CD14-positive monocyte (primary cell): ENCODE data around the gene DLEU7. TPM values are rescaled to one million over a fixed set of nuclear protein-coding genes. Genes with fewer than 3 reads are reported as not detected.

ENCODE experiments used
- DNase-seq, 3 donors: peaks; one replicate each; pipeline ENCODE4 v3.0.0-alpha.2; 2011 to 2022
- H2AFZ ChIP-seq: 2 replicates; pipeline ENCODE4 v1.6.0; 2012; ENCODE audit warnings: mild to moderate bottlenecking, low read depth, low read length, inconsistent platforms; ENCODE audit not compliant: insufficient read depth, poor library complexity, severe bottlenecking
- H3K27ac ChIP-seq, 2 donors: 1 replicate in 1 of 2; 2 replicates in 1 of 2; pipeline ENCODE4 v1.5.1; 2012 to 2013; ENCODE audit warnings: low read length in 2 of 2, control low read depth in 1 of 2, inconsistent platforms in 1 of 2, low read depth in 1 of 2, mild to moderate bottlenecking in 1 of 2
- H3K27me3 ChIP-seq, 2 donors: one replicate each; pipeline versions ENCODE4 v1.6.0 to v1.6.1; 2011 to 2013; ENCODE audit warnings: low read length in 2 of 2; ENCODE audit not compliant: control insufficient read depth in 2 of 2, insufficient read depth in 2 of 2
- H3K36me3 ChIP-seq, 2 donors: replicated peaks in 1 of 2; 1 replicate in 1 of 2; 2 replicates in 1 of 2; pipeline versions ENCODE4 v1.5.1 to v1.6.1; 2012 to 2013; ENCODE audit warnings: low read length in 2 of 2, control low read depth in 1 of 2, inconsistent platforms in 1 of 2, mild to moderate bottlenecking in 1 of 2; ENCODE audit not compliant: insufficient read depth in 2 of 2, control insufficient read depth in 1 of 2
- H3K4me1 ChIP-seq, 2 donors: 1 replicate in 1 of 2; 2 replicates in 1 of 2; pipeline versions ENCODE4 v1.5.1 to v1.6.1; 2012 to 2013; ENCODE audit warnings: low read length in 2 of 2, control low read depth in 1 of 2, inconsistent platforms in 1 of 2, mild to moderate bottlenecking in 1 of 2, moderate library complexity in 1 of 2; ENCODE audit not compliant: insufficient read depth in 2 of 2, control insufficient read depth in 1 of 2
- H3K4me2 ChIP-seq: replicated peaks from 2 replicates; pipeline ENCODE3; 2012; ENCODE audit warnings: low read length, moderate library complexity, mild to moderate bottlenecking; ENCODE audit not compliant: poor library complexity, severe bottlenecking; ENCODE audit errors: extremely low read depth
- H3K4me3 ChIP-seq, 3 experiments: fragments of 200-600 bp in 1 of 3; sonication (generic) in 1 of 3; replicated peaks in 1 of 3; 1 replicate in 2 of 3; 2 replicates in 1 of 3; pipeline ENCODE4 v1.5.1; 2011 to 2013; ENCODE audit warnings: low read length in 3 of 3, mild to moderate bottlenecking in 3 of 3, control low read depth in 2 of 3, low read depth in 2 of 3, inconsistent platforms in 1 of 3, moderate library complexity in 1 of 3
- H3K79me2 ChIP-seq: 2 replicates; pipeline ENCODE4 v1.6.0; 2012; ENCODE audit warnings: mild to moderate bottlenecking, control low read depth, inconsistent platforms, low read length, moderate library complexity; ENCODE audit not compliant: insufficient read depth
- H3K9ac ChIP-seq: 2 replicates; pipeline ENCODE4 v1.6.0; 2017; ENCODE audit warnings: low read length, mild to moderate bottlenecking; ENCODE audit not compliant: insufficient read depth, poor library complexity, severe bottlenecking
- H3K9me3 ChIP-seq, 2 donors: replicated peaks in 1 of 2; 1 replicate in 1 of 2; 2 replicates in 1 of 2; pipeline versions ENCODE4 v1.5.1 to v1.6.1; 2012 to 2013; ENCODE audit warnings: low read length in 2 of 2, control low read depth in 1 of 2; ENCODE audit not compliant: control insufficient read depth in 1 of 2, insufficient read depth in 1 of 2
- H4K20me1 ChIP-seq: 2 replicates; pipeline ENCODE4 v1.6.0; 2012; ENCODE audit warnings: mild to moderate bottlenecking, low read length, control low read depth, moderate library complexity; ENCODE audit not compliant: insufficient read depth
- H3K27ac Mint-ChIP-seq, 7 donors: one replicate each; pipeline ENCODE4 v1.8.0; 2020; ENCODE audit warnings: mild to moderate bottlenecking in 7 of 7, mixed read lengths in 7 of 7, moderate library complexity in 6 of 7, inconsistent platforms in 2 of 7
- H3K27me3 Mint-ChIP-seq, 3 donors: one replicate each; pipeline ENCODE4 v1.8.0; 2021 to 2022; ENCODE audit warnings: low read depth in 3 of 3, mild to moderate bottlenecking in 3 of 3, mixed read lengths in 3 of 3, moderate library complexity in 3 of 3, inconsistent platforms in 1 of 3
- H3K36me3 Mint-ChIP-seq, 2 donors: one replicate each; pipeline ENCODE4 v1.8.0; 2020; ENCODE audit warnings: mixed read lengths in 2 of 2, inconsistent platforms in 1 of 2, mild to moderate bottlenecking in 1 of 2
- H3K4me1 Mint-ChIP-seq: one replicate; pipeline ENCODE4 v1.8.0; 2020; ENCODE audit warnings: mild to moderate bottlenecking, mixed read lengths
- H3K4me3 Mint-ChIP-seq, 2 donors: one replicate each; pipeline ENCODE4 v1.8.0; 2020; ENCODE audit warnings: mild to moderate bottlenecking in 2 of 2, mixed read lengths in 2 of 2, moderate library complexity in 1 of 2
- H3K9me3 Mint-ChIP-seq, 7 donors: one replicate each; pipeline ENCODE4 v1.8.0; 2020 to 2022; ENCODE audit warnings: mixed read lengths in 7 of 7, mild to moderate bottlenecking in 6 of 7, moderate library complexity in 6 of 7, inconsistent platforms in 2 of 7
- WGBS: methylation state at CpG from one replicate; pipeline ENCODE4 v1.1.5; 2013; ENCODE audit warnings: missing lambda C conversion rate; ENCODE audit not compliant: insufficient coverage; 5-methylcytosine and 5-hydroxymethylcytosine counted together
- intact Hi-C, 2 donors: fragments of 100-400 bp; cut with micrococcal nuclease; formaldehyde crosslinking; loops; one replicate each; pipeline versions ENCODE4 v1.15.0 to v1.15.1; 2023
- polyA plus RNA-seq, 3 donors: library from polyadenylated mRNA; depleted of rRNA in 1 of 3; unstranded in 2 of 3; stranded (reverse) in 1 of 3; fragments of 300-500 nt in 2 of 3; fragments of >200 nt in 1 of 3; fragmentation: Illumina TruSeq in 2 of 3; gene quantifications; 1 replicate in 2 of 3; 2 replicates in 1 of 3; pipeline ENCODE4 v1.2.3, GENCODE V29; 2012 to 2021
- TF ChIP-seq, protein P1 (sequence below): fragments of 200-600 bp; IDR thresholded peaks from one replicate; pipeline ENCODE4 v1.8.0; 2022; ENCODE audit warnings: antibody characterized with exemption, mild to moderate bottlenecking

The DLEU7 gene
- polyA plus RNA-seq, 3 donors: 1.4 to 16.1 (median 13.0) TPM

DNA sequence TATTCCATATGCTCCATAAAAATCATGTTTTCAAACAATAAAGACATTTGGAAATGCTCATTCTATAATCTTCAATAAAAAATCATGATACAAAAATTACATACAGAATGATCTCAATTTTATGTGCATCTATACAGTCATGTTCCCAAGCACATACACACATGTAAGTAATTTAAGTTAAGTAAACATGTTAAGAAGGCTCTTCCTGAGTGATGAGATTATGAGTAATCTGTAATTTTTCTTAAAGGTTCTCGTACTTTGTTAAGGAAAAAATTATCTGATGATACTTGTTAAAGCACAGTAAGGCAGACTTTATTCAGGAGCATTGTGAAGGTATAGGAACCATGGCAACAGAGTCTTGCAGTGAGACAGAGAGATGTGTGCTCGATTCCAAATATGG lies 30.0 kb upstream of the DLEU7 start:
- no peak for DNase-seq
- H3K4me2 ChIP-seq: no peak overlapping the region
- no peaks in the 10 kb centered on the region for H4K20me1 ChIP-seq
- H3K4me1 Mint-ChIP-seq: peaks cover 5% of the 10 kb centered on the region
- no peaks in the 10 kb centered on the region for H3K4me1 ChIP-seq
- no peak overlapping the region for H3K27ac ChIP-seq
- H3K4me3 Mint-ChIP-seq: no peak overlapping the region
- H3K27me3 ChIP-seq: no peaks in the 10 kb centered on the region
- H3K36me3 ChIP-seq: no peaks in the 10 kb centered on the region
- no peak overlapping the region for H2AFZ ChIP-seq
- H3K9me3 ChIP-seq: no peaks in the 10 kb centered on the region
- WGBS: 100% methylated on average over 2 of the region's 2 CpGs
- no peak overlapping the region for H3K27ac Mint-ChIP-seq
- H3K36me3 Mint-ChIP-seq: no peaks in the 10 kb centered on the region
- TF ChIP-seq, protein P1, sequence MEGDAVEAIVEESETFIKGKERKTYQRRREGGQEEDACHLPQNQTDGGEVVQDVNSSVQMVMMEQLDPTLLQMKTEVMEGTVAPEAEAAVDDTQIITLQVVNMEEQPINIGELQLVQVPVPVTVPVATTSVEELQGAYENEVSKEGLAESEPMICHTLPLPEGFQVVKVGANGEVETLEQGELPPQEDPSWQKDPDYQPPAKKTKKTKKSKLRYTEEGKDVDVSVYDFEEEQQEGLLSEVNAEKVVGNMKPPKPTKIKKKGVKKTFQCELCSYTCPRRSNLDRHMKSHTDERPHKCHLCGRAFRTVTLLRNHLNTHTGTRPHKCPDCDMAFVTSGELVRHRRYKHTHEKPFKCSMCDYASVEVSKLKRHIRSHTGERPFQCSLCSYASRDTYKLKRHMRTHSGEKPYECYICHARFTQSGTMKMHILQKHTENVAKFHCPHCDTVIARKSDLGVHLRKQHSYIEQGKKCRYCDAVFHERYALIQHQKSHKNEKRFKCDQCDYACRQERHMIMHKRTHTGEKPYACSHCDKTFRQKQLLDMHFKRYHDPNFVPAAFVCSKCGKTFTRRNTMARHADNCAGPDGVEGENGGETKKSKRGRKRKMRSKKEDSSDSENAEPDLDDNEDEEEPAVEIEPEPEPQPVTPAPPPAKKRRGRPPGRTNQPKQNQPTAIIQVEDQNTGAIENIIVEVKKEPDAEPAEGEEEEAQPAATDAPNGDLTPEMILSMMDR: no peak
- no peaks in the 10 kb centered on the region for H3K79me2 ChIP-seq
- H3K4me3 ChIP-seq: no peak overlapping the region
- peaks cover 0 to 6% (median 0%) of the 10 kb centered on the region in 7 donors for H3K9me3 Mint-ChIP-seq
- H3K9ac ChIP-seq: no peak overlapping the region
- peaks cover 0 to 4% (median 0%) of the 10 kb centered on the region in 3 donors for H3K27me3 Mint-ChIP-seq
- intact Hi-C loops: no loop called here

DNA sequence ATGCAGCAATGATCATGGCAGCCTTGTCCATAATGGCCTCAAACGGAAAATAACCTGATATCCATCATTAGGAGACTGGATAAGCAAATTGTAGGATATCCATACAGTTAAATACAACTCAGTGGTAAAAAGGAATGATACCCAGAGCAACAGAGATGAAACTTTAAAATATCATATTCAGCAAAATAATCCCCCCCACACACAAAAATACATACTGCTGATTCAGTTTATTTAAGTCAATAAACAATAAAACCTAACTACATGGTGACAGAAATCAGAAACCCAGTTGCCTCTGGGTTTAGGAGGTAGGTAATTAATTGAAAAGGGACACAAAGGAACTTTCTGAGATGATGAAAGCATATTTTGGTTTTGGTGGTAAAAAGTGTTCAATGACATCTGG lies 27.9 kb upstream of the DLEU7 start:
- WGBS: no CpG with 5 or more reads among the region's 1 CpG
- Histone ChIP-seq H4K20me1 (no peaks in the 10 kb centered on the region), H3K4me2 (no peak overlapping the region), H3K27ac (no peak overlapping the region), H3K36me3 (no peaks in the 10 kb centered on the region), H3K9me3 (no peaks in the 10 kb centered on the region), H3K4me1 (no peaks in the 10 kb centered on the region), H2AFZ (no peak overlapping the region), H3K9ac (no peak overlapping the region), H3K4me3 (no peak overlapping the region), H3K27me3 (no peaks in the 10 kb centered on the region), H3K79me2 (no peaks in the 10 kb centered on the region)
- intact Hi-C loops: no loop called here
- no peak for DNase-seq
- peaks cover 0 to 2% (median 2%) of the 10 kb centered on the region in 3 donors for H3K27me3 Mint-ChIP-seq
- TF ChIP-seq, protein P1: no peak
- H3K9me3 Mint-ChIP-seq: peaks cover 0 to 6% (median 0%) of the 10 kb centered on the region in 7 donors
- no peak overlapping the region for H3K4me3 Mint-ChIP-seq
- H3K4me1 Mint-ChIP-seq: peaks cover 18% of the 10 kb centered on the region
- no peak overlapping the region for H3K27ac Mint-ChIP-seq
- H3K36me3 Mint-ChIP-seq: no peaks in the 10 kb centered on the region
